ENCODE measurements around the gene IGFL3.
"Not testable (repeated sequence)": the region's sequence is repeated elsewhere in the genome, so short reads cannot be mapped to it uniquely, and the experiment has no call there.

The IGFL3 gene

DNA sequence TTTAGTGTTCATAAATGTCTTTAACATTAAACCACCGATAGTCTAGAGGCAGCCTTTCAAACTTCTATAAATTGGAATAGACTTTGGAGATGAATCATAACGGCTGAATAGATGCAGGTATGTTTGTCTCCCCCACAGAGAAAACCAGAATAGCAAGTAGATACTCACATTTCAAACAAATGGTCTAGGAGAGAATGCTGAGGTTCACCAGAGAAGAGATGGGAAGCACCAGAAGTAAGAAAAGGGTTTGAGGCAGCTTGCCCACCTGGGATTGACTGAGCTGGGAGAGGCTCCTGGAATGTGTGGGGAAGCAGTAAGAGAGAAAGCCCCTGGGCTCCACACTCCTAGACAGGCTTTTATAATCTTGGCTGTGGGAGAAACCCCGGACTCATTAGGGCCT, 6.4 kb downstream of the IGFL3 start:
- no peak for DNase-seq

GRCh38 chr19:46116121-46116520, 8.4 kb downstream of the IGFL3 start:
- no peak for DNase-seq

- no peak for DNase-seq
Observed at GRCh38 chr19:46115396-46116106, 8.9 kb downstream of the IGFL3 start.

DNA sequence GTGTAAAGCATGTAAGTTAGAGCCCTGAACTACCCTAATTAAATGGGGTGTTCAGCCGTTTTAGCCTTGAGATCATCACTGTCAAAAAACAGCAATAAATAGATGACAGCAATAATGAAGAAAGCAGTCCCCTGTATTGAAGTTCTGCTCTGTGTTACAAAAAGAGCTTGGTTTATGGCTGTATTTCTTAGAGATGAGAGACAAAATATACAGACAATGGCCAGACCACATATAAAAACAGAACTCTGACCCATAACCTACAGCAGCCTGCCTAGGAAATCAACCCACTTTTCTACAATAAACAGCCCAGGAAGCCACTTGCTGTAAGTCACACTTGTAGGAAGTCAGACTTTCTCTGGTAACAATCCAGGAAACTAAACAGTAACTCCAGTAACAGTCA, 10.8 kb downstream of the IGFL3 start:
- DNase-seq: no peak

DNA sequence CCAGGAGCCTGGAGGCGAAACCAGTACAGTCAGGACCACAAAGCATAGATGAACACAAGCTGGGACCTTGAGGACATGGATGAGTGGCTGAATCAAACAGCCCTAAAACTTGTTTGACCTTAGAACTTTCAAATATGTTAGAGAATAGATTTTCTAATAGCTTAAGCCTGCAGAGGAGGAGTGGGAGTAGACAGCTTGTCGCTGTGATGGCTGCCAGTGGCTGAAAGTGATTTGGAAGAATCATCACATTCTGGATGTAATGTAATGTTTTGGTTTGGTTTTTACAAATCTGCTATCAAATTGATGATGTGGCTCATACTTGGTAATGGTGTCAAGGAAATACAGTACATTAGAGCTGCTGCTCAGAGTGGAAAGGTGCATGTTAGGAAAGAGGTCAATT, 12.0 kb downstream of the IGFL3 start:
- DNase-seq: no peak

DNA sequence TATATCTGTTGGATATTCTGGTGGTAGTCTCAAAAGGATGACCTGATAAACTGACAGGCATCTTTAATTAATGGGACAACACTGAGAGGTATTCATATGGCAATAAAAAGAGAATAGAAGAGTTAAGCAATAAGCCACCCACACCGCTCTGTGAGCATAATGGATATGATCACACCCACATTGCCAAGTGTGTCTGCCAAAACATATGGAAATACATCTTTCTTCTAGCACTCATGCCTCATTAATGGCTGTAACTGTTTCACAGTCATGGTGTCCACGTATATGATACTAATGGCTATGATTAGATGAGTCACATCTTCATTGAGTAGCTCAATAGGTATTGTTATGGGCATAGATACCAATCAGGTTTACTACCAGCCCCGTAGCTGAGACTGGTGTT, 13.1 kb downstream of the IGFL3 start:
- no peak for DNase-seq

- no peak for DNase-seq
Observed at GRCh38 chr19:46109876-46110275, 14.6 kb downstream of the IGFL3 start.

GRCh38 chr19:46107371-46107770, 17.1 kb downstream of the IGFL3 start:
- no peak for DNase-seq

DNA sequence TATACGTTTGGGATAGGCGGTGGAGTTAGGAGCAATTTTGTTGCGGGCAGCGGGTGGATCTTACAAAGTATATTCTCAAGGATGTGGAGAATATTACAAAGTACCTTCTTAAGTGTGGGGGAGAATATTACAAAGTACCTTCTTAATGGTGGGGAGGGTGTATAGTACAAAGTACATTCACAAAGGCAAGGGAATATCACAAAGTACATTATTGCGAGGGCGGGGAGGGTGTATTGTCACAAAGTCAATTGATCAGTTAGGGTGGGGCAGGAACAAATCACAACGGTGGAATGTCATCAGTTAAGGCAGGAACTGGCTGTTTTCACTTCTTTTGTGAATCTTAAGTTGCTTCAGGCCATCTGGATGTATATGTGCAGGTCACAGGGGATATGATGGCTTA, 22.2 kb downstream of the IGFL3 start:
- not testable (repeated sequence) for DNase-seq

DNA sequence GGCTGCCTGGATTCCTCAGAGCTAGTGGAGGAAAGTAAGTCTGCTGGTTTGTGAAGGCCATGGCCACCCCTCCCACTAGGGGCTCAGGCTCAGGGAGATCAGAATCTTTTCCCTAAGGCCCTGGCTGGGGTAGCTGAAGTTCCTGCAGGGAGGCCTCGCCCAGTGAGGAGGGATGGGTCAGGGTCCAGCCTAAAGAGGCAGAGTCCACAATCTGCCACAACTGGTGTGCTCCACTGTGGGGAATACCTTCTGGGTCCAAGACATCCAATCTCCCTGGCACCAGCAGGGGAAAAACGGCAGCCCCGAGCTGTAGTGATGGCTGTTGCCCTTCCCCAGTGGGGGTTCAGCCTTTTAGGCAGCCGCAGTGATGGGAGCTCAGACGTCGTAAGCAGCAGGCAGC, 23.2 kb downstream of the IGFL3 start:
- no peak for DNase-seq

DNA sequence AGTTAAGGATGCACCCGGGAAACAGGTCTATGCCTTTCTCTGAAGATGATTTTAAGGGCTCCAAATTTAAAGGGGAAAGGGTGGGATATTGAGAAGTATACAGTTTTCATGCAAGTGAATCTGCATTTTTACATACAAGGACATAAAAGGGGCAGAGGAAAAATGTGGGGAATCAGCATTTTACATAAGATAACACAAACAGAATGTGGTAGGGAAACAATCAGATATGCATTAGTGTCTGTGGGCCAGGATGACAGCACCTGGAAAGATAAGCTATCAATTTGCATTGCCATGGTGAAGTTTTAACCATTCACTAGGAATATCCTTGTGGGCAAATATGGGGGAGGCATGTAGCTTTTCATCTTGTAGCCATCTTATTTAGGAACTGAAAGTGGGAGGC, 24.1 kb downstream of the IGFL3 start:
- DNase-seq: no peak

DNA sequence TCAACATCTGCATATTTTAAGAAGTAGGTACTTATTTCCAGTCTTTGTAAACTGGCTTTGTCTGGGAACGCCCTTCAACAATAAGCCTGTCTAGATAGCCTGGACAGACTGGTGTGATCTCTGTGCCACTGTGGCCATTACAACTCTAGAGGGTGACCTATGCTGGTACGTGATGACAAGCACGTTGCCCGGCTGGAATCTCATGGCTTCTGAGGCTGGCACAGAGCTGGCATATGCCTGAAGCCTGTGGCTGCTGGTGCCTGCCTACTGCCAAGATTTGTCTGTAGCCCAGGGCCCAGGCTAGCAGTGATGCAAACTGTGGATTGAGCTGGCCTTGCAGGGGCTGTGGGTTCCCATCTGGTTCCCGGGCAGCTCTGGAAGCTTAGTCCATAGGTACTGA, 34.0 kb downstream of the IGFL3 start:
- no peak for DNase-seq

DNA sequence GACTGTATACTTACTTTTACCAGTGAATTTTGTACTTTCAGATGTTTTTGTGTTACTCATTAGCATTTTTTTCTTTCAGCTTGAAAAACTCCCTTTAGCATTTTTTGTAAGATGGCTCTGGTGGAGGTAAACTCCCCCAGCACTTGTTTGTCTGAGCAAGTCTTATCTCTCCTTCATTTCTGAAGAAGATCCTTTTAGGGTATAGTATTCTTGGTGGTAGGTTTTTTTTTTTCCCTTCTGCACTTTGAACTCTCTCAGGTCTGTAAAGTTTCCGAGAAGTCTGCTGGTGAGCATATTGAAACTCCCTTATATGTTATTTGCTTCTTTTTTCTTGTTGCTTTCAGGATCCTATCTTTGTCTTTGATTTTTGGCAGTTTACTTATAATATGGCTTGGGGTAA, 35.1 kb downstream of the IGFL3 start:
- no peak for DNase-seq

DNA sequence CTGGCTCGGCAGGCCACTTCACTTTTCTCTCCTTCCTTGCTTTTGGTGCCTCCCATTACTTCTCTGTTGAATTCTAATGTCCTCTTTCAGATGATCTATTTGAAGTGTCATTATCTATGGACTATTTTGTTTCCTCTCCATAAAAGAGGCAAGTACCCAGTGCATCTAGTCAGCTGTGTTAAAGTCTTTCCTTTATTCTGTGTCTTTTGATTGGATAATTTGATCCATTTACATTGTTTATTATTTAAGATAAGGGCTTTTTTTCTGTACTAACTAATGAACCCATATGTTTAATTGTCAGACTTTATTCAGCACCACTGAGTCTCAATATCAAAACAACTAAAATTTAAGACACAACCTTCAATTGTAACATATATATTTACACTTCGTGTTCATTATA, 36.4 kb downstream of the IGFL3 start:
- no peak for DNase-seq

DNA sequence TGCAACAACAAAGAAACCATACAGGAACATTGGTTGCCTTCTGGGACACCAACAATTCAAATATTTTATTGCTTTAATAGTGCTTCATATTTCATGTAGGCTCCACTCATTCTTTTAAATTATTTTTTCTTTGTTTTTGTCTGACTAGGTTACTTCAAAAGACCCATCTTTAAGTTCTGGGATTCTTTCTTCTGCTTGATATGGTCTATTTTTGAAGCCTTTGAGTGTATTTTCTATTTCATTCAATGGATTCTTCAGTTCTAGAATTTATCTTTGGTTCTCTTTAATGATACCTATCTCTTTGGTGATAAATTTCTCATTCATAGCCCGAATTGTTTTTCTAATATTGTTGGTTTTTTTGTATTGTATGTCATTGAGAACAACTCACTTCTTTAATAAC, 38.6 kb downstream of the IGFL3 start:
- DNase-seq: no peak

DNA sequence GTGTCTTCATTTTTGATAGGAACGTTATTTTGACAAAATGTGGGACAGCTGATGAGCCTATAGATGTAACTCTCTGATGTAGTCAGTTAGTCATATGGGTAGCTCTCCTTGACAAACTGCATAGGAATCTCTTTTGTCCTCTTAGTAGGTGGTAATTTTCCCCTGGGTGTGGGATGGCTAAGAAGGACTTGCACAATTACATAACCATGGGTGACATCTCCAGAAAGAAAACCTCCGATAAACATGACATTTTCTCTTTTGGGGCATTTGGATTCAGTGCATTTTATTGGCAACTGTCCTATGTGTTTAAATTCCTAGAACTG, 41.8 kb downstream of the IGFL3 start:
- no peak for DNase-seq

- no peak for DNase-seq
Observed at GRCh38 chr19:46081928-46082727, 42.4 kb downstream of the IGFL3 start.

GRCh38 chr19:46080561-46080960, 43.9 kb downstream of the IGFL3 start:
- DNase-seq: no peak

- DNase-seq: no peak
Observed at GRCh38 chr19:46079576-46079975, 44.9 kb downstream of the IGFL3 start.

DNA sequence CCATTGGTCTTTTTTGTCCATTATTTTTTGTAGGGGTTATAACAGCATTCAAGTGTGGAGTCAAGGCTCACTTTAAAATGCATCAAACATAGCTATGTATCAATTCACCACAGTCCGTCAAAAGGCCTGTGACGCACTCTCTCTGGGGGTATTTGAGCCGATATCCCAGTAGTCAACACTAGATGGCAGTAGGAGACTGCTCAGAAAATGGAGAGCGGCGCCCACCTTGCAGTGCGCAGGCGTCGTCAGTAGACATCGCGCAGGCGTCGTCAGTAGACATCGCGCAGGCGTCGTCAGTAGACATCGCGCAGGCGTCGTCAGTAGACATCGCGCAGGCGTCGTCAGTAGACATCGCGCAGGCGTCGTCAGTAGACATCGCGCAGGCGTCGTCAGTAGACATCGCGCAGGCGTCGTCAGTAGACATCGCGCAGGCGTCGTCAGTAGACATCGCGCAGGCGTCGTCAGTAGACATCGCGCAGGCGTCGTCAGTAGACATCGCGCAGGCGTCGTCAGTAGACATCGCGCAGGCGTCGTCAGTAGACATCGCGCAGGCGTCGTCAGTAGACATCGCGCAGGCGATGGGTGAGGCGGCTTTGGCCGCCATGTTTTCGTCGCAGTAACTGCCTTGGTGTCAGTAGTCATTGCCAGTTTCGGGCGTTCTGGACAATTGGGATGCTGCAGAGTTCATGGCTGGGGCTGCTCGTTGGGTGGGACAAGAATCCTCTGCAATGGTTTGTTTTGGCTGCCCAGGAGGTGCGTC, 45.7 kb downstream of the IGFL3 start:
- not testable (repeated sequence) for DNase-seq

DNA sequence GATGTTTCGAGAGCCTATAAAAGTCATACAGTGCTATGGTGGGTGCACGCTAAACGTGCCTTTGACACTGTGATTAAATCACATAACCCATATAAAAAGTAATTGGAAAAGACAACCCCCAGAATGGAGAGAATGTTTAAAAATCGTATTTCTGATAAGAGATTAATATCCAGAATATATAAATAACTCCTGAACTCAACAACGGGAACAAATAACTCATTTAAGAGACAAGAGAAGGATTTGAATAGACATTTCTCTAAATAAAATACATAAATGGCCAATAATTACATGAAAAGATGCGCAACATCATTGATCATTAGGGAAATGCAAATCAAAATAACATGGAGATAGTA, 46.7 kb downstream of the IGFL3 start:
- no peak for DNase-seq

DNA sequence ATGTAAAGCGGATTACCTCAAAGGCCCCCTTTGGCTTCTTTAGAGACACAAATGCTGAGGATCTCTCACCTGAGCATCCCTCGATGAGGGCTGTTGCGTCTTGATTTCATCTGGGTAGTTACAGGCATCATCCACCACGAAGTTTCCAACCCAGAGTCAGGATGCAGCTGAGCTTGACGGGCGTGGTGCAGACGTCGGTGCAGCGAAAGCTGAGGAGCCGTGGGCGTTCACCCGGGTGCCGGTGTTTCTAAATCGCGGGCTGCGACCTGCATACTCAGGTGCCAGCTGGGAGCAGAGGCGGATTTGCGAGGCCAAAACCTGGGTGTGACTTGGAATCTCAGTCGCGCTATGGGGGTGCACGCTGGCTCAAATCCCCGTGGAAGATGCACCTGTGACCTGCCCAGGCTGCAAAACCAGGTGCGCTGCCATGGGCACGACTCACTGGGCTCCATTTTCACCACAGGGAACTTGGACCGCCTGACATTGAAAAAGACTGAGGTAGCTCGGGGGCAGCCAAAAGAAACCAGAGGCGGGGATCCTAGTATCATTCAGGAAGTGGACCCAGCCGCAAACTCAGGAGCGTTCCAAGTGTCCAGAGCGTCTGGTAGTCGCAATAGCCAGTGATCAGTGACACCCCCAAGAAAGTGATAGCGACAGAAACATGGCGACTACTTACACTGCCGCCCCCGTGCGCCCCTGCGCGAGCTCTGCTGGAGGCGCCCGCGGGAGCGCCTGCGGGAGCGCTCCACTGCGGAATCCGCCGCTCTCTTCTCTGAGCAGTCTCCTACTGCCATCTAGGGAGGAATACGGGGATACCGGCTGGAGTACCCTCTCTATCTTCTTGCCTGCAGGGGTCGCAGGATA, 47.3 kb downstream of the IGFL3 start:
- DNase-seq: no peak

Data from effector CD8-positive, alpha-beta T cell (primary cell).